Stimulated activated CD4-positive, alpha-beta T cell treated with anti-CD3 and anti-CD28 coated beads, Interleukin-2, amount 100 ng/mL, for 4 hours (primary cell): ENCODE data around the gene ARID2.

Experiments used
- DNase-seq: peaks from one replicate; pipeline ENCODE4 v3.0.0-alpha.2; 2020; ENCODE audit warnings: low read depth

Gene ARID2, protein sequence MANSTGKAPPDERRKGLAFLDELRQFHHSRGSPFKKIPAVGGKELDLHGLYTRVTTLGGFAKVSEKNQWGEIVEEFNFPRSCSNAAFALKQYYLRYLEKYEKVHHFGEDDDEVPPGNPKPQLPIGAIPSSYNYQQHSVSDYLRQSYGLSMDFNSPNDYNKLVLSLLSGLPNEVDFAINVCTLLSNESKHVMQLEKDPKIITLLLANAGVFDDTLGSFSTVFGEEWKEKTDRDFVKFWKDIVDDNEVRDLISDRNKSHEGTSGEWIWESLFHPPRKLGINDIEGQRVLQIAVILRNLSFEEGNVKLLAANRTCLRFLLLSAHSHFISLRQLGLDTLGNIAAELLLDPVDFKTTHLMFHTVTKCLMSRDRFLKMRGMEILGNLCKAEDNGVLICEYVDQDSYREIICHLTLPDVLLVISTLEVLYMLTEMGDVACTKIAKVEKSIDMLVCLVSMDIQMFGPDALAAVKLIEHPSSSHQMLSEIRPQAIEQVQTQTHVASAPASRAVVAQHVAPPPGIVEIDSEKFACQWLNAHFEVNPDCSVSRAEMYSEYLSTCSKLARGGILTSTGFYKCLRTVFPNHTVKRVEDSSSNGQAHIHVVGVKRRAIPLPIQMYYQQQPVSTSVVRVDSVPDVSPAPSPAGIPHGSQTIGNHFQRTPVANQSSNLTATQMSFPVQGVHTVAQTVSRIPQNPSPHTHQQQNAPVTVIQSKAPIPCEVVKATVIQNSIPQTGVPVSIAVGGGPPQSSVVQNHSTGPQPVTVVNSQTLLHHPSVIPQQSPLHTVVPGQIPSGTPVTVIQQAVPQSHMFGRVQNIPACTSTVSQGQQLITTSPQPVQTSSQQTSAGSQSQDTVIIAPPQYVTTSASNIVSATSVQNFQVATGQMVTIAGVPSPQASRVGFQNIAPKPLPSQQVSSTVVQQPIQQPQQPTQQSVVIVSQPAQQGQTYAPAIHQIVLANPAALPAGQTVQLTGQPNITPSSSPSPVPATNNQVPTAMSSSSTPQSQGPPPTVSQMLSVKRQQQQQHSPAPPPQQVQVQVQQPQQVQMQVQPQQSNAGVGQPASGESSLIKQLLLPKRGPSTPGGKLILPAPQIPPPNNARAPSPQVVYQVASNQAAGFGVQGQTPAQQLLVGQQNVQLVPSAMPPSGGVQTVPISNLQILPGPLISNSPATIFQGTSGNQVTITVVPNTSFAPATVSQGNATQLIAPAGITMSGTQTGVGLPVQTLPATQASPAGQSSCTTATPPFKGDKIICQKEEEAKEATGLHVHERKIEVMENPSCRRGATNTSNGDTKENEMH (N-terminal part only)

GRCh38 chr12:45729233-45730083, at the start of gene ARID2:
Gene ARID2, plus strand, starts transcription at chr12:45729706. Its CDS starts 131 bp downstream, at chr12:45729837.
- peak; percentile 46 for DNase-seq

DNA sequence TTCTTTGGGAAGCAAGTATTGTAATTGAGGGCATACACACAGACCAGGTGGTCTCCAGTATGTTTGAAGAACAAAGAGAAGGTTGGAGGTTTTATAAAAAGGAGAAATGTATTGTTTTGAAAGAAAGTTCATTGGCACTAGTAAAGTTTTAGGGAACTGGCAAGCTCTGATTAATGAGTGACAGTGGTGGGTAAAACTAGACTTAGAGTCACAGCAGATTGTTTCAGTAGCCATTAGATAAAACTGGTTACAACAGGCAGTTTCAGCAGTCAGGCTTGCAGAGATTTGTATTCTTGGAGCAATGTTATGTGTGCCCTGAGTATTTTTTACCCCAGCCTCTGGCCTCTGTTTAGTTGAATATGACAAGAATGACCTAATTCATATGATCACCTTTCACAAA, 49.1 kb upstream of the ARID2 start:
- DNase-seq: no peak

DNA sequence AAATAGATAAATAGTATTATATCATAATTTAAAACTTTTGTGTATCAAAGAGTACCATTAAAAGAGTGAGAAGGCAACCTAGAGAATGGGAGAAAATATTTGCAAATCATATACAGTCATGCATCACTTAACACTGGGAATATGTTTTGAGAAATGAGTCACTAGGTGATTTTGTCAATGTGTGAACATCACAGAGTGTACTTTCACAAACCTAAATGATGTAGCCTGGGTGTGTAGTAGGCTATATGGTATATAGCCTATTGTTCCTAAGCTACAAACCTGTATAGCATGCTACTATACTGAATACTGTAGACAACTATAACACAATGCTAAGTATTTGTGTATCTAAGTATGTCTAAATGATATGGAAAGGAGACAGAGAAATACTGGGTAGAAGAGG, 48.0 kb upstream of the ARID2 start:
- DNase-seq: no peak

DNA sequence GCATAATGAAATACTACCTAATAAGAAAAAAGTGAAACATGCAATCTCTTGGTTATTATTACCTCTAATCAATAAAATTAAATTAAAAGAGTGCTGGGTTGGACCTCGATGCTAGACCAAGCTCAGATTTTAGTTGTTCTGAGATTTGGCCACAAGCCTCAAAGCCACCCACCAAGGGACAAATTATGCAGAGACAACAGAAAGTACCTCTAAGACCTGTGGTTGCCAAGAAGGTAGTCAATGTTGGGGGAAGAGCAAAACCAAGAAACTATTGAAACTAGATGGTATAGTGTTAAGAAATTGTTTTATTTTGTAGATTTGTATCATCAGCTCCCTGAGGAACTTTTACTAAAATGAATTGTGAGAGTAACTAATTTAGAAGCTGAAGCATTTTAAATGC, 43.8 kb upstream of the ARID2 start:
- DNase-seq: no peak

- no peak for DNase-seq
Observed at GRCh38 chr12:45687081-45688015, 42.2 kb upstream of the ARID2 start.

- no peak for DNase-seq
Observed at GRCh38 chr12:45688183-45688582, 41.3 kb upstream of the ARID2 start.

GRCh38 chr12:45695035-45695434, 34.5 kb upstream of the ARID2 start:
- DNase-seq: no peak

GRCh38 chr12:45695606-45696005, 33.9 kb upstream of the ARID2 start:
- no peak for DNase-seq

DNA sequence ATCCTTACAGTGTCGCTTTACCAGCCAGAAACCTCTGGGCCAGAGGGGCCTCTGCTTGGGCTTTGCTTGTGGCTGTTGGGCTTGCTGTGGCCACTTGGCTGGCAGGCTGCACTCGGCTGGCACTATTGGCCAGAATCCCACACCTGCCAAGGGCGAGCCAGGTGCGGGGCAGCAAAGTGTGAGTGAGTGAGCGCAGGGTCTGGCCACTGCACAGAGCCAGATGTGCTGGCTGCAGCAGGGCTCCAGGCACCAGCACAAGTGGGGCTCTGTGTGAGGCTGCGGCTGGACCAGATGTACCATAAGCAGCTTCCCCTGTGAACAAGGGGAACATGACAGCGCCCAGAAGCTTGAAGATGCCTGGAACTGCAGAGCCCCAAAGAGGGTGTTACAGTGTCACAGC, 33.5 kb upstream of the ARID2 start:
- no peak for DNase-seq

- DNase-seq: no peak
Observed at GRCh38 chr12:45697371-45697770, 32.1 kb upstream of the ARID2 start.

GRCh38 chr12:45701296-45701695, 28.2 kb upstream of the ARID2 start:
- no peak for DNase-seq

GRCh38 chr12:45703942-45704341, 25.6 kb upstream of the ARID2 start:
- no peak for DNase-seq

- DNase-seq: no peak
Observed at GRCh38 chr12:45704968-45705367, 24.5 kb upstream of the ARID2 start.

GRCh38 chr12:45705404-45705803, 24.1 kb upstream of the ARID2 start:
- no peak for DNase-seq

DNA sequence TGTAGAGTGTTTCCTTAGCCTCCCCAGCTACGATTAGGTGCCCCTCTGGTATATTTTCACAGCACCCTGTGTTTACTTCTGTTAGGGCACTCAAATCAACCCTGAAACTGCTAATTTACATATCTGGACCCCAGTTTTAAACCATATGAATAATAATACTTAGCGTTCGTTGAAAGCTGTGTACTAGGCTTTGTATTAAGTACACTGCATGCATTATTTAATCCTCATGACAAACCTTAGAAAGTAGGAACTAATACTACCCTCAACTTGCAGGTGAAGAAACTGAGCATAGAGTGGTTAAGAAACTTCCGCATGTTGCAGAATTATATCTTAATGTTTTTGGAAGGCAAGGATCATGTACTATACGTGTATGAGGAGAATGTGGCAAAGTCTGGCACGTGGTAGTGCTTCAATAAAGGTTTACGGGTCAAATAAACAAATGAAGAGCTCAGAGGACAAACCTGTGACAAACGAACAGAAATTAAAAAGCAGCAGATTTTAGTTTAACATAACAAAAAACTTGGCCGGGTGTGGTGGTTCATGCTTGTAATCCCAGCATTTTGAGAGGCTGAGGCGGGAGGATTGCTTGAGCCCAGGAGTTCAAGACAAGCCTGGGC, 22.2 kb upstream of the ARID2 start:
- no peak for DNase-seq

DNA sequence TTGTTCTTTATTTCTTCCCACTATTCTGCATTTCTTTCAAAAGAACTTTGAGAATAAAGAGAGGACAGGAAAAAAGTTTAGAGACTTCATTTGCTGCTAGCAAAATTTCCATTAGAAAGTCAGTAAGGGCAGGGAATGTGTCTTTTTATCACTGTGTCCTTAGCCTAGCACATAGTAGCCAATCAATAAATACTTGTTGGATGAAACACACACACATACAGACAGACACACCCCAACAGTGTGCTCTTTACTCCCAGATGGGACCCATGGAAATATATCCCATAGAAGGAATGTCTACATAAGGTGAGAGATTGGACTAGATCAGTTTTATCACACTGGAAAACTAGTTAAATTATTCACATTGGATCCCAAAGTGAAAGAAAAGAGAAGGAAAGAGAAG, 21.1 kb upstream of the ARID2 start:
- DNase-seq: no peak

DNA sequence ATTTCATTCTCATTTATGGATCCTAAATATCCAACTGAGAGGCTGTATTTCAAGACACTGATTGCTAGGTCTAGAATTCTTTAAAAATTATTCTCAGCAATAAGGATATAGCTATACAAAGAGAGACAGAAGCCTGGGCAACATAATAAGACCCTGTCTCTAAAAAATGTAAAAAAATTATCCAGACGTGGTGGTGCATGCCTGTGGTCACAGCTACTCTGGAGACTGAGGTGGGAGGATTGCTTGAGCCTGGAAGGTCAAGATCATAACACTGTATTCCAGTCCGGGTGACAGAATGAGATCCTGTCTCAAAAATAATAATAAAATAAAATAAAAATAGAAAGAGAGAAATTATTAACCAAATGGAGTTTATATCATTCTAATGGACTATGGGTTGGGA, 20.6 kb upstream of the ARID2 start:
- no peak for DNase-seq

GRCh38 chr12:45712319-45712718, 17.2 kb upstream of the ARID2 start:
- no peak for DNase-seq

GRCh38 chr12:45713078-45713477, 16.4 kb upstream of the ARID2 start:
- DNase-seq: no peak

DNA sequence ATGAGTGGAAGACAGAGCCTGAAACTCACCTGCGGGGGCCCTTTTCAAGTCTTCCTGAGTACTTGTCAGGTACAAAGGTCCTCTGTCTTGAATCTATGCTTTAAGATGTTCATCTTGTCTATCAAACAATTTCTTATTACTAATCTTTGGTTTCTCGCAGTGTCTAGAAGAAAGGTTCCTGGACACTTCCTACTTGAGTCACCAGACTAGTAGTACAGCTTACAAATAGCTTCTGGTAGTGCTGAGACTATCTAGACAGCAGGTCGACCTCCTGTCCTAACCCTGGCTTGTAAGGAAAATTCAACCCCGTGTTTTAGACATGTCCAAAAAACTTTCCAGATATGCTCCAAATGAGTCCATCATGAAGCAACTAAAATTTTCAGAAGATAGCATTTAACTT, 11.2 kb upstream of the ARID2 start:
- no peak for DNase-seq
